MM.1S (cell line): Measurements from ENCODE around the gene CNTROB.

Source experiments
- CTCF ChIP-seq: fragments of 300-600 bp; sonication (generic); IDR thresholded peaks from 2 replicates; pipeline ENCODE4 v1.5.1; 2016; ENCODE audit warnings: antibody characterized with exemption, low read length, mixed read lengths
- EZH2 ChIP-seq: fragments of 300-600 bp; sonication (generic); optimal IDR thresholded peaks from 2 replicates; pipeline ENCODE3; 2017; ENCODE audit warnings: low read depth, mild to moderate bottlenecking, antibody characterized with exemption, low read length, mixed read lengths

- TF ChIP-seq EZH2 (no peak), CTCF (no peak)
These were observed 16.8 kb upstream of the CNTROB start for GRCh38 chr17:7915179-7915610.
